ENCODE data around the gene TMEM185B.

The TMEM185B gene

DNA sequence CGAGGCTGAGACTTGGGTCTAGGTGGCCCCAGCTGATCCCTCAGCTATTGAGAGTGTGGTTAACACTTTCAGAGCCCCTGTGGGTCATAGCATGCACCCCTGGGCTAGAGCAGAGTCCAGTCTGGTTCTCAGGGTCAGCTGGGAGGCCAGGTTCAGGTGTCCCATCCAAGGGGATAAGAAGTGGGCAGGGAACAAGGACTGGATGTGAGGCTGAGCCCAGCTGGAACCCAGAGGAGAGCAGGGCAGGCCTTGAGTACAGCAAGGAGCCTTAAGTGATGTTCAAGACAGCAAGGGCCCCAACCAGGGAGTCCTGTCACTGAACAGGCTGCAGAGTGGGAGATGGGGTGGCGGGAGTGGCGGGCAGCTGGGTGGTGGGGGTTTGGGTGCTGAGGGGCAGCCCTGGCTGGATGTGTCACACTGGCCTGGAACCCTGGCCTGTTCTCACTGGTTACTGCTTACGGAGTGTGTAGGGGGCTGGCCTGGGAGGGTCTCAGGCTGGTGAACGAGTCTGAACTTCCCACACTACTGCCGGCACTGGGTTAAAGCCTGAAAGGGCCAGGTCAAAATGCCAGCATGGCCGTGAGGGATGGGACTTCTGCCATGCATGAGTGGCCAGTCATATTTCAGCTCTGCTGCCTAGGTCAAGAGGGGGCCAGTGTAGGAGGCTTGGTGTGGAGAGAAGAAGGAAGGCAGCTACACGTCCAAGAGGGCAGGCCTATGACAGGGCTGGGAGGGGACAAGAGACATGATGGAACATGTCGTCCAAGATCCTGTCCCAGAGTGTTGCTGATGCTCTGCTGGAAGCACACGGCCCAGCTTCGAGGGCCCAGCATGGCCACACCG lies 13.6 kb downstream of the TMEM185B start:
- Histone ChIP-seq H3K4me2 (ENCODE audit: low read depth, low read length, poor library complexity, severe bottlenecking) (no peak overlapping the region), H3K9me2 (replicated peaks; ENCODE audit: insufficient read depth, low read length) (no peaks in the 10 kb centered on the region), H3K9me3 (ENCODE audit: insufficient read depth, low read length) (no peaks in the 10 kb centered on the region), H3K27ac (ENCODE audit: low read depth, low read length) (no peak overlapping the region), H3K9ac (ENCODE audit: low read length) (no peak overlapping the region), H3K36me3 (ENCODE audit: low read length) (no peaks in the 10 kb centered on the region), H4K20me1 (ENCODE audit: low read depth, low read length) (no peaks in the 10 kb centered on the region), H3K27me3 (ENCODE audit: low read length) (no peaks in the 10 kb centered on the region), H2AFZ (ENCODE audit: low read depth, low read length, severe bottlenecking) (no peak overlapping the region), H3F3A (ENCODE audit: insufficient read depth) (no peaks in the 10 kb centered on the region), H3K4me3 (ENCODE audit: insufficient read depth, low read length, poor library complexity, severe bottlenecking) (no peak overlapping the region), H3K79me2 (ENCODE audit: insufficient read depth, low read length) (no peaks in the 10 kb centered on the region)
- TF ChIP-seq EZH2phosphoT487 (conservative IDR thresholded peaks at IDR 0.05; ENCODE audit: low read length) (no peak), CTCF (IDR thresholded peaks at IDR 0.05; ENCODE audit: insufficient read depth, low read length, poor library complexity, severe bottlenecking) (no peak)

DNA sequence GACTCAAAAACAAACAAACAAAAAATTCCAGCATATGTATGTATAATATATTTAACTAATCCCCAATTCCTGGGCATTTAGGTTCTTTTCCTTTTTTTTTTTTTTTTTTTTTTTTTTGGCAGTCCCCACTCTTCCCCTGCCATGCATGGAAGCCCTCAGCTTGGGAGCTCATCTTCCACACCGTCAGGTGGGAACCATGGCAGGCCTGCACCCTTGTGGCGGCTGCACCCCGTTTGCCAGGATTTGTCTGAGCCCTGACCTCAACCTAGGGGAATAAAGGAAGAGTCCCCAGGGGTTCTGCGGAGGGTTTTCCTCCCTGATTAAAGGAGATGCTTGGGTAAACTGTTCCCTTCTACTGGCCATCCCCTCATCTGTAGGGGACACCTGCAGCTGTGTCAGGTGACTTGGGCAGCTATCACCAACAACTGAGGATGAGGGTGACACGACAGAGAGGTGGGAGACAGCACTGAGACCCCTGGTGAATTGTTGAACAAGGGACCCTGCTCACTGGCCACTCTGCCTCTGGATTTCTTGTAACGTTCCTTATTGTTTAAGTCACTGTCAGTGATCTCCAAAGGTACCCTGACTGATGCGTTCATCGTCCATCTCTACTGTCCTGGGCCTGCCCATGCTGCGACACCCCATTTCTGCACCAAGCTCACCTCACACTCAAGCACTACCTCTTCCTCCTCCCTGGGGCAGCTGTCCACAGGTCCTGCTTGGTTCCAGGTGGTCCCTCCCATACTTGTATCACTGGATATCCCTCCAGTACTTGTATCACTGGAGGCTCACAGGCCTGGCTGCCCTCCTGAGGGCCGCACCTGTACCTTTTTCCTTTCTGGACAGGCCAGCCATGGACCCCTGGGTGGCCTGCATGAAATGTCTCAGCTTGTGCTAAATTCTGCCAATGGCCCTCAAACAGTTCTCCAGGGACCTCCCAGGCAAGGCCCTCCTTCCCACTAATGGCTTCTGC lies 14.5 kb downstream of the TMEM185B start:
- Histone ChIP-seq H3K4me3 (ENCODE audit: insufficient read depth, low read length, poor library complexity, severe bottlenecking) (no peak overlapping the region), H3K4me2 (ENCODE audit: low read depth, low read length, poor library complexity, severe bottlenecking) (no peak overlapping the region), H2AFZ (ENCODE audit: low read depth, low read length, severe bottlenecking) (no peak overlapping the region), H3K9me2 (replicated peaks; ENCODE audit: insufficient read depth, low read length) (no peaks in the 10 kb centered on the region), H3K9me3 (ENCODE audit: insufficient read depth, low read length) (no peaks in the 10 kb centered on the region), H3K27me3 (ENCODE audit: low read length) (no peaks in the 10 kb centered on the region), H3K79me2 (ENCODE audit: insufficient read depth, low read length) (no peaks in the 10 kb centered on the region), H3K9ac (ENCODE audit: low read length) (no peak overlapping the region), H4K20me1 (ENCODE audit: low read depth, low read length) (no peaks in the 10 kb centered on the region), H3K27ac (ENCODE audit: low read depth, low read length) (no peak overlapping the region), H3F3A (ENCODE audit: insufficient read depth) (no peaks in the 10 kb centered on the region), H3K36me3 (ENCODE audit: low read length) (no peaks in the 10 kb centered on the region)
- TF ChIP-seq CTCF (IDR thresholded peaks at IDR 0.05; ENCODE audit: insufficient read depth, low read length, poor library complexity, severe bottlenecking) (no peak), EZH2phosphoT487 (conservative IDR thresholded peaks at IDR 0.05; ENCODE audit: low read length) (no peak)

DNA sequence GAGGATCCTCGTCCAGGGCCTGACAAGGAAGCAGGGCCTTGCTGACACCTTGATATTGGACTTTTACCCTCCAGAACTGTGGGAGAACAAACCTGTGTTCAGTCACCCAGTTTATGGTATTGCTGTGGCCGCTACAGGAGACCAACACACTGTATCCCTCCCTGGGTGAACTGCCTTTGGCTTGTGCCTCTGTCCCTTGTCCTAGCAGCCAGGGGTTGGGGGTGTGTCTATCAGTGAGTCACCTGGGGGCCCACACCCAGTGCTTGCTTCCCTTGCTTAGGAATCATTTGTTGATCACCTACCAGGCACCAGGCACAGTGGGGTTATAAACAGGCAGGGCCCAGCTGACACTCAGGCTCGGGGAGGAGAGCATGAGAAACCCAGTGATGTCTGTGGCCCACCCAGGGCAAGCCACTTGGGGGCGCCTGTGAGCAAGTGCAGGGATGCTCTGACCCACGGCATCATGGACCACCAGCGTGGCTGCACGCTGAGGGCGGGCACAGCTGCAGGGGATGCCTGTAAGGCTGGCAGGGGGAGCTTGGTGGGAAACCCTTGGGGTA lies 17.1 kb downstream of the TMEM185B start:
- Histone ChIP-seq H3K27ac (ENCODE audit: low read depth, low read length) (no peak overlapping the region), H3K4me2 (ENCODE audit: low read depth, low read length, poor library complexity, severe bottlenecking) (no peak overlapping the region), H3K27me3 (ENCODE audit: low read length) (no peaks in the 10 kb centered on the region), H3F3A (ENCODE audit: insufficient read depth) (no peaks in the 10 kb centered on the region), H2AFZ (ENCODE audit: low read depth, low read length, severe bottlenecking) (no peak overlapping the region), H3K9ac (ENCODE audit: low read length) (no peak overlapping the region), H3K36me3 (ENCODE audit: low read length) (no peaks in the 10 kb centered on the region), H3K79me2 (ENCODE audit: insufficient read depth, low read length) (no peaks in the 10 kb centered on the region), H3K4me3 (ENCODE audit: insufficient read depth, low read length, poor library complexity, severe bottlenecking) (no peak overlapping the region), H3K9me3 (ENCODE audit: insufficient read depth, low read length) (no peaks in the 10 kb centered on the region), H4K20me1 (ENCODE audit: low read depth, low read length) (no peaks in the 10 kb centered on the region), H3K9me2 (replicated peaks; ENCODE audit: insufficient read depth, low read length) (no peaks in the 10 kb centered on the region)
- TF ChIP-seq CTCF (IDR thresholded peaks at IDR 0.05; ENCODE audit: insufficient read depth, low read length, poor library complexity, severe bottlenecking) = peak; percentile 42
- no peak for TF ChIP-seq EZH2phosphoT487 (conservative IDR thresholded peaks at IDR 0.05; ENCODE audit: low read length)
